Measurements from ENCODE around the gene UPF3B. TPM values are rescaled to one million over a fixed set of nuclear protein-coding genes. Genes with fewer than 3 reads are reported as not detected.

The UPF3B gene
- total RNA-seq, 1 donor from 2014 or later = 6.3 TPM

Other genes starting within 250 kb of the UPF3B start
- 7.1 TPM for gene NKRF, start 246.5 kb downstream of the UPF3B start, total RNA-seq
- 20.9 TPM for gene SEPTIN6, start 159.8 kb downstream of the UPF3B start, total RNA-seq
- gene SOWAHD, start 94.4 kb downstream of the UPF3B start, total RNA-seq = 4.0 TPM
- gene RPL39, start 61.3 kb downstream of the UPF3B start, total RNA-seq = 1,275 TPM
- 13.6 TPM for gene RNF113A, start 18.8 kb upstream of the UPF3B start, total RNA-seq
- 70.4 TPM for gene NDUFA1, start 18.9 kb upstream of the UPF3B start, total RNA-seq
- not detected for gene AKAP14, start 42.9 kb upstream of the UPF3B start, total RNA-seq
- gene NKAP, start 90.8 kb upstream of the UPF3B start, total RNA-seq = 7.8 TPM
- gene RHOXF2B, start 224.7 kb upstream of the UPF3B start, total RNA-seq = not detected

All from upper lobe of right lung (tissue), 1 donor.